NCI-H2171 (cell line): Measurements from ENCODE around the gene SLC38A9.

Source experiments
- DNase-seq: peaks from one replicate; lab custom pipeline; 2025; lab: John Stamatoyannopoulos, UW

SLC38A9 gene

GRCh38 chr5:55649963-55650362 is 62.2 kb downstream of the SLC38A9 start:
- DNase-seq: no peak

GRCh38 chr5:55645304-55645703 is 66.8 kb downstream of the SLC38A9 start:
- no peak for DNase-seq

GRCh38 chr5:55638455-55638854 is 73.7 kb downstream of the SLC38A9 start:
- no peak for DNase-seq

GRCh38 chr5:55638051-55638450 is 74.1 kb downstream of the SLC38A9 start:
- DNase-seq: no peak

GRCh38 chr5:55636683-55637082 is 75.4 kb downstream of the SLC38A9 start:
- DNase-seq: no peak

GRCh38 chr5:55636177-55636576 is 75.9 kb downstream of the SLC38A9 start:
- no peak for DNase-seq

- no peak for DNase-seq
Observed at GRCh38 chr5:55634866-55635265, 77.3 kb downstream of the SLC38A9 start.

- no peak for DNase-seq
Observed at GRCh38 chr5:55634209-55634805, 77.8 kb downstream of the SLC38A9 start.

GRCh38 chr5:55633574-55634208 is 78.4 kb downstream of the SLC38A9 start:
- no peak for DNase-seq

- peak; percentile 78 for DNase-seq
Observed at GRCh38 chr5:55629815-55630214, 82.3 kb downstream of the SLC38A9 start.

GRCh38 chr5:55626790-55627189 is 85.3 kb downstream of the SLC38A9 start:
- no peak for DNase-seq

- DNase-seq: no peak
Observed at GRCh38 chr5:55625913-55626312, 86.2 kb downstream of the SLC38A9 start.

GRCh38 chr5:55625589-55625909 is 86.6 kb downstream of the SLC38A9 start:
- no peak for DNase-seq

GRCh38 chr5:55624841-55625588 is 87.1 kb downstream of the SLC38A9 start:
- DNase-seq: no peak

- DNase-seq: no peak
Observed at GRCh38 chr5:55623789-55624188, 88.3 kb downstream of the SLC38A9 start.

- DNase-seq: no peak
Observed at GRCh38 chr5:55622460-55622859, 89.7 kb downstream of the SLC38A9 start.

- DNase-seq: no peak
Observed at GRCh38 chr5:55621229-55621628, 90.9 kb downstream of the SLC38A9 start.

GRCh38 chr5:55620766-55621160 is 91.4 kb downstream of the SLC38A9 start:
- DNase-seq: no peak

GRCh38 chr5:55620009-55620765 is 91.9 kb downstream of the SLC38A9 start:
- DNase-seq: no peak

GRCh38 chr5:55618318-55618717 is 93.8 kb downstream of the SLC38A9 start:
- DNase-seq: no peak

GRCh38 chr5:55613112-55613868 is 98.8 kb downstream of the SLC38A9 start:
- no peak for DNase-seq

- DNase-seq: no peak
Observed at GRCh38 chr5:55610542-55610941, 101.6 kb downstream of the SLC38A9 start.
